Measurements from ENCODE around the gene INPP5J.

- TF ChIP-seq CTCF (conservative IDR thresholded peaks at IDR 0.05 in 1 of 2, IDR thresholded peaks at IDR 0.05 in 1 of 2; ENCODE audit: extremely low read depth in 1 of 2, insufficient read depth in 1 of 2, low read depth in 1 of 2, low read length in 2 of 2) = no peak
- TF ChIP-seq EZH2 (IDR thresholded peaks at IDR 0.05; ENCODE audit: borderline replicate concordance, low read length) = no peak
These were observed 18.8 kb downstream of the INPP5J start for GRCh38 chr22:31141551-31141950.

Measured in mammary epithelial cell (primary cell).